GM21786 (cell line): Measurements from ENCODE around the gene IFIT1.
"Not testable (repeated sequence)": the region's sequence is repeated elsewhere in the genome, so short reads cannot be mapped to it uniquely, and the experiment has no call there.

Experiments
- ATAC-seq: cut with Tn5 transposase; IDR thresholded peaks from one replicate; pipeline ENCODE4 v1.9.1; 2021; ENCODE audit not compliant: unreplicated experiment

IFIT1 gene

GRCh38 chr10:89398003-89398749, 5.8 kb downstream of the IFIT1 start:
- no peak for ATAC-seq

- no peak for ATAC-seq
Measured at GRCh38 chr10:89399956-89400355, 7.5 kb downstream of the IFIT1 start.

- ATAC-seq = no peak
Measured at GRCh38 chr10:89403043-89403442, 10.6 kb downstream of the IFIT1 start.

GRCh38 chr10:89404104-89405047, 12.0 kb downstream of the IFIT1 start:
- no peak for ATAC-seq

GRCh38 chr10:89406178-89406577, 13.8 kb downstream of the IFIT1 start:
- ATAC-seq = not testable (repeated sequence)

- not testable (repeated sequence) for ATAC-seq
Measured at GRCh38 chr10:89407792-89408191, 15.4 kb downstream of the IFIT1 start.

GRCh38 chr10:89409282-89409681, 16.9 kb downstream of the IFIT1 start:
- ATAC-seq = not testable (repeated sequence)

GRCh38 chr10:89410551-89410950, 18.1 kb downstream of the IFIT1 start:
- not testable (repeated sequence) for ATAC-seq

GRCh38 chr10:89411135-89411534, 18.7 kb downstream of the IFIT1 start:
- ATAC-seq = not testable (repeated sequence)

- ATAC-seq = not testable (repeated sequence)
Measured at GRCh38 chr10:89412276-89412675, 19.9 kb downstream of the IFIT1 start.

- no peak for ATAC-seq
Measured at GRCh38 chr10:89413398-89413912, 21.0 kb downstream of the IFIT1 start.

- peak; percentile 63 for ATAC-seq
Measured at GRCh38 chr10:89414146-89414878, 21.9 kb downstream of the IFIT1 start, which contains the start of gene IFIT5. IFIT5 (plus strand) TSS chr10:89414568; CDS start chr10:89414799, 231 bp downstream.

- peak; percentile 39 for ATAC-seq
Measured at GRCh38 chr10:89414879-89415821, 22.7 kb downstream of the IFIT1 start.

GRCh38 chr10:89416465-89416864, 24.0 kb downstream of the IFIT1 start:
- no peak for ATAC-seq

GRCh38 chr10:89419548-89419947, 27.1 kb downstream of the IFIT1 start:
- no peak for ATAC-seq

GRCh38 chr10:89421018-89421476, 28.6 kb downstream of the IFIT1 start:
- no peak for ATAC-seq

- no peak for ATAC-seq
Measured at GRCh38 chr10:89425000-89425399, 32.6 kb downstream of the IFIT1 start.

GRCh38 chr10:89426230-89426868, 33.9 kb downstream of the IFIT1 start:
- peak; percentile 65 for ATAC-seq

- ATAC-seq = no peak
Measured at GRCh38 chr10:89427629-89428028, 35.2 kb downstream of the IFIT1 start.
